IPS-NIHi7 (cell line): ENCODE data around the gene RBBP4.
"Not testable (repeated sequence)": the region's sequence is repeated elsewhere in the genome, so short reads cannot be mapped to it uniquely, and the experiment has no call there.

Source experiments
- DNase-seq: peaks from one replicate; pipeline ENCODE4 v3.0.0; 2012; ENCODE audit warnings: mixed read lengths; ENCODE audit errors: extremely low spot score

Gene RBBP4

GRCh38 chr1:32650752-32651460 lies at the start of gene RBBP4:
RBBP4 (plus strand) TSS chr1:32651208; CDS start chr1:32651307, 99 bp downstream.
- peak; percentile 99 for DNase-seq

GRCh38 chr1:32605711-32606424 lies 45.1 kb upstream of the RBBP4 start:
- no peak for DNase-seq

- DNase-seq: no peak
Observed at GRCh38 chr1:32606565-32607371, 44.2 kb upstream of the RBBP4 start.

GRCh38 chr1:32609180-32609579 lies 41.8 kb upstream of the RBBP4 start:
- no peak for DNase-seq

- no peak for DNase-seq
Observed at GRCh38 chr1:32611859-32612188, 39.2 kb upstream of the RBBP4 start.

GRCh38 chr1:32612189-32612881 lies 38.7 kb upstream of the RBBP4 start:
- peak; percentile 97 for DNase-seq

GRCh38 chr1:32613472-32613871 lies 37.5 kb upstream of the RBBP4 start:
- no peak for DNase-seq

GRCh38 chr1:32618673-32619221 lies 32.3 kb upstream of the RBBP4 start:
- no peak for DNase-seq

GRCh38 chr1:32619701-32620485 lies 31.1 kb upstream of the RBBP4 start:
- DNase-seq: no peak

- no peak for DNase-seq
Observed at GRCh38 chr1:32622205-32622604, 28.8 kb upstream of the RBBP4 start.

GRCh38 chr1:32622806-32623681 lies 28.0 kb upstream of the RBBP4 start:
- DNase-seq: no peak

- DNase-seq: no peak
Observed at GRCh38 chr1:32623775-32624174, 27.2 kb upstream of the RBBP4 start.

- DNase-seq: no peak
Observed at GRCh38 chr1:32626176-32626575, 24.8 kb upstream of the RBBP4 start.

- no peak for DNase-seq
Observed at GRCh38 chr1:32627596-32628162, 23.3 kb upstream of the RBBP4 start.

- DNase-seq: not testable (repeated sequence)
Observed at GRCh38 chr1:32630173-32630572, 20.8 kb upstream of the RBBP4 start.

GRCh38 chr1:32632829-32633228 lies 18.2 kb upstream of the RBBP4 start:
- no peak for DNase-seq

GRCh38 chr1:32635508-32636277 lies 15.3 kb upstream of the RBBP4 start:
- DNase-seq: no peak

- DNase-seq: no peak
Observed at GRCh38 chr1:32636914-32637645, 13.9 kb upstream of the RBBP4 start.
